ENCODE data around the gene CLTRN. TPM values are rescaled to one million over a fixed set of nuclear protein-coding genes. Genes with fewer than 3 reads are reported as not detected.
"Not testable (repeated sequence)": the region's sequence is repeated elsewhere in the genome, so short reads cannot be mapped to it uniquely, and the experiment has no call there.

Gene CLTRN
- total RNA-seq, 2 experiments from 2014 or later = 0.42 to 0.67 TPM

DNA sequence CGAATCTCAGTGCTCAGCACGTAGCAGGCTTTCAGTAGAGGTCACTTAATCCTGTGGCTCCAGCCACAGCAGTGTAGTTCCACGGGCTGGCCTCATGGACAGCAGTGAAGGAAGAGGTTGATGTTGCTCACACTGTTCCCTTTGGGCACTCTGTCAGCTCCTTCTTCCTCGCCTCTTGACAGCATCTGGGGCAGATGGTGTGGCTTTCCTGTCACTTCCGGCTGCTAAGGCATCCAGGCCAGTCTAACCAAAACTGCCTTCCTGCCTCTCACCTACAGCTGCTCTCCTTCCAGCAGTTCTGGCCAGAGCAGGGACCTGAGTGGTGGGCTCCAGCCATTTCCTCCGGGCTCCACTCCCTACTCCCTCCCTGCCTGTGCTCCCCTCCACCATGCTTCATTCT is 9.8 kb downstream of the CLTRN start:
- CTCF ChIA-PET = interaction anchor here (1.1 kb wide), 1 partner anchor 12 kb away, joined by 4 read pairs; no protein-coding TSS in a partner anchor
- POLR2A ChIA-PET = not testable (repeated sequence)

DNA sequence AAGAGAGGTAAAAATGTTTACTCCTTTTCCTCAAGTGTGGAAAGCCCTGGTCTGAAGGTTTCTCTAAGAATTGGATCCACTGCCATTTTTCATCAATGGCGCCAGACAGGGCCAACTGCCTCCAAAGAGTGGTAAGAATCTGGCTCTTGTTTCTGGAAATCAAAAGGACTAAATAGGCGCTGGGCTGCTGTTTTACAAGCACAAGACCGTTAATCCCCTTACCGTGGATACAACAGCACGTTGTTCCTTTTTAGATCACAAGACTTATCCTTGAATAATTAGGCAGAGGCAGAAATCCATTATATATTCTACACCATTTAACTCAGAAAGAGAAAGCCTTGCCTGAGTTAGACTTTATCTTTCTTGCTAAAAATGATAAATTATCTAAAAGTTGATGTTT is 10.6 kb downstream of the CLTRN start:
- POLR2A ChIA-PET = no interaction called here

DNA sequence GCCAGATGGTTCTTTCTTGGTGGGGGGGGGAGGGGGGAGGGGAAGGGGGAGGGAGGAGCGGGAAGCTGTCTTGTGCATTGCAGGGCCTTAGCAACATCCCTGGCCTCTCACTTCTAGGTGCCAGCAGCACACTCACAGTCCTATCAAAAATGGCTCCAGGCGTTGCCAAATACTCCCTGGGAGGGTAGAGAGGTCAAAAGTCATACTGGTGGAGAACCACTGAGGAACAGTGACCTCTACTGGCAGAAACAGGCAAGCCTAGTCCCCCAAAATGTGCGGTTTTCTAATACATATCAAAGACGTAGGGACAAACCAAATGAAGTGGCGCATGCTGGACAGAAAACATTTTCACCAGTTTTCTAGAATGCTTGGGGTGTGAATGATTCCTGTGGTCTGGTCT is 17.1 kb downstream of the CLTRN start:
- POLR2A ChIA-PET, CTCF ChIA-PET: not testable (repeated sequence)

More for the DNA sequence above, 10.6 kb downstream of the CLTRN start:
- CTCF ChIA-PET = interaction anchor here (1.1 kb wide), 1 partner anchor 13 kb away, joined by 4 read pairs; no protein-coding TSS in a partner anchor

DNA sequence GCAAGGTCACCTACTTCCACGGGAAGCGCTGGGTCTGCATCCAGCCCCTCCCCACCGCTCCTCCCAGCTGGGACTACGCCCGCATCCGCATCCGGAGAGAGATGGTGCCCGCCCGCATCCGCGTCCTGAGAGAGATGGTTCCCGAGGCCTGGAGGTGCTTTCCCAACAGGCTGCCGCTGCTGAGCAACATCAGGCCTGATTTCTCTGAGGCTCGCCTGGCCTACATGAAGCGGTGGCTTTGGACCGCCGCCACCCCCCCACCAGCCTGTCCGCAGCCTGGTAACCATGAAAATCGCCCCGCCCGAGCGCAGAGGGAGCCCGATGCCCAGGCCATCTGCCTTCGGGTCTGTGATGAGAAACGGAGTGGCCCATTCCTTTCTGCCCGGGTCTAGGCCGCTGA is 18.1 kb downstream of the CLTRN start:
- ChIA-PET CTCF (no interaction called here), POLR2A (no interaction called here)

DNA sequence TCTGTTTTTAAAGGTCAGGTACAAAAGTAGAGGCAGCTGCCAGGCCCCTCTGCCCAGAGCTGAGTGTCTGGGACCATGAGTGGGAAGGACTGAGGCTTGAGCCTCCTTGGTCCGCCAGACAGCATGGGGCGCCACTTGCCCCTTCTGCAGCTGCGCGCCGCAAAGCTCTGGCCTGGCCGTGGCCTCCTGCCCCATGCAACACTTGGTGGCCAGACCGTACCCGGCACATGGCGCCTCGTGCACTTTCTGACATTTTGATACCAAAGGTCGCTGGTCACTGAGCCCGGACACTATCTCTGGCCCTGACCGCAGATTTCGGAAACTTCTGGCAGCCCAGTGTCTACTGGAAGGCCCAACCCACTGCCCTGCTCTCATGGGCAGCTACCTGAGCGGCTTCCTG is 18.6 kb downstream of the CLTRN start:
- POLR2A ChIA-PET = no interaction called here
- CTCF ChIA-PET = no interaction called here

DNA sequence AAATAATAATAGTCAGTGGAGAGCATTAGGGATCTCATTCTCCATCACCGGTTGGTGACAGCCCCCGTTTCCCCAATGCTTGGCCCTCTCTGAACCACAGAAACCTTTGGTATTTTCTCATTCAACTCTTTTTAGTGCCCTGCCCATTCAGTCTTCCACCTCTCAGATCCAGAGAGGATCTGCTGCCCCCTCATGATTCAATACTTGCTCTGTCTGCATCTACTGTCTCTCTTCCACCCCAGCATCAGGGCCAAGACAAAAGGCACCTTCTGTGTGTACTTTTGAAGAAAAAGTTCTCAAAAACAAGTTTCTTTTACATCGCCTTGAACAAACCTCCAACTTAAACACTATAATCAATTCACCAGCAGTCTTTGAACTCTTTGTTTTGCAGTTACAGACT is 19.3 kb downstream of the CLTRN start:
- POLR2A ChIA-PET = no interaction called here

DNA sequence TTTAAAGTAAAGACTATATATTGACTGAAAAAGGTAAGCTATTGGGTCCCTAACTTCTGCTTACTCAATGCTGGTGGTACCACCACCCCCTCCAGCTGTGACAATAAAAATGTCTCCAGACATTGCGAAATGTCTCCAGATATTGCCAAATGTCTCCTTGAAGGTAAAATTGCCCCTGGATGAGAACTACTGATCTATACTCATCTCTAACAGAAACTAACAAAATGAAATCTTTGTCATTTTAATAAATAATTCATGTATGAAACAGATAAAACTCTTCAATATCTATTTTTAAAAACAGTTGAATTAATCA is 20.1 kb downstream of the CLTRN start:
- ChIA-PET CTCF (no interaction called here), POLR2A (no interaction called here)

More for the DNA sequence above, 19.3 kb downstream of the CLTRN start:
- CTCF ChIA-PET = no interaction called here

DNA sequence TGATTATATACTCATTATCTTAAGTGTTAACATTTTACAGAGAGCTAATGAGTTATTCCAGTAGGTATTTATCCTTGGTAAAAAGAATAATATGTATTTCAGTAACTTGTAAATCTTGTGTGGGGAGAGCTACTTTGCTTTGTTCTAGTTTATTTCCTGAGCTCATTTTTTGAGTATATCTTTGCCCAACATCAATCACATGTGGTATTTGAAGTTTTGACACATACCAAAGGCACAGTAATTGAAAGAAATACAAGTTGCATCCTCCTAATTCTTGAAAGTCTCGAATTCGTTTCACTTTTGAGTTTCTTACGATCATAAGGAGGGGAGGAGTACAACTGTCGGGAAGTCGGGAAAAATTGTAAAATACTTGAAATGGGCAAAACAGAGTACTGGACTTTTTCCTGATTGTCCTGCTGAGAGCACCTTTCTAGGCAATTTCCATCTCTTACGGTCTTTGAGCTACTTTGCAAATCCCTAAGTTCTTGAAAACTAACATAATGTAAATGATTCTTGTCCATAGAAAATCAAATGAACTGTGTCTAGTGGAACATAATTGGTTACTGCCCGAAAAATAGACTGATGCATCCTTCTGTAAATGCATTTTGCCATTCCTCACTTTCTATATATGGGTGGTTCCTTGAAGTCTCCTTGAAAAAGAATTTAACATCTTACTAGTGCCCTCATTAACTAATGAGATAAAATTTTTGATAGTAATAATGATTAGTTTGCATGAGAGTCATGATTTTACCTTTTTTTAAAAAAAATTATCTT is 20.6 kb downstream of the CLTRN start:
- POLR2A ChIA-PET = no interaction called here
- CTCF ChIA-PET = no interaction called here

DNA sequence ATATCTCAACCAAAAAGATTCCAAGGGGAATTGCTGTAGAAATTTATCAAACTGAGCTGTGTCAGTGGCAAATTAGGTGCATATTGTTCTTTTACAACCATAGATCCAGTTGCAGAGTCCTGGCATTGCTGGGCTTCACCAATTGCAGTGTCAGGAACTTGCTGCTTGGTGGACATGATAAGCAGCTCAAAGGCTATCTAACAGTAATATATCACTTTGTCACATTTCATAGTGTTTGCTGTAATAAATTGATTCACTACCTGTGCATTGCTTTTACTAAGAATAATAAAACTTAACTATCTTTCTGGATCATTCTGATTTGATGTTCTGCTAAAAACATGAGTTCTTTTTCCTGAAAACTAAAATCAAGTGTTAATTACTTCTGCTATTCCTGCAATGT is 33.0 kb downstream of the CLTRN start:
- POLR2A ChIA-PET = no interaction called here
- CTCF ChIA-PET = interaction anchor here (0.7 kb wide), 1 partner anchor 133 kb away, joined by 3 read pairs; no protein-coding TSS in a partner anchor

DNA sequence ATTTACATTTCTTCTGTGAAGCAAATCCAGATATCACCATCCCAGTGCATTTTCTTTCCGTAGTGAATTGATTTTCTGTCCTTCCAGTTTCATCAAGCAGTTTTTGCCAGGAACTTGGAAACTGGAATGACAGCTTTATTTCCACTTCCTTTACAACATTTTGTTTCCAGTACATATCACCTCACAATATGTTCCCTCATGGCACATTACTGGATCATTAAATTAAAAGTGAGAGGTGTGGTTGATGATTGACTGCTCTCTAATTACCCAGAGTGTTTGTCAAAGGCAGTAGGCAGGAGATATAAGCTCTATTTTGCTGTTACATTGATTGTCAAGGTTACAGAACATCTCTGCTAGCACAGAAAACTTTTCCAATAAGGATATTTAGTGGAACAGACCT is 41.6 kb downstream of the CLTRN start:
- POLR2A ChIA-PET = no interaction called here
- CTCF ChIA-PET = no interaction called here

DNA sequence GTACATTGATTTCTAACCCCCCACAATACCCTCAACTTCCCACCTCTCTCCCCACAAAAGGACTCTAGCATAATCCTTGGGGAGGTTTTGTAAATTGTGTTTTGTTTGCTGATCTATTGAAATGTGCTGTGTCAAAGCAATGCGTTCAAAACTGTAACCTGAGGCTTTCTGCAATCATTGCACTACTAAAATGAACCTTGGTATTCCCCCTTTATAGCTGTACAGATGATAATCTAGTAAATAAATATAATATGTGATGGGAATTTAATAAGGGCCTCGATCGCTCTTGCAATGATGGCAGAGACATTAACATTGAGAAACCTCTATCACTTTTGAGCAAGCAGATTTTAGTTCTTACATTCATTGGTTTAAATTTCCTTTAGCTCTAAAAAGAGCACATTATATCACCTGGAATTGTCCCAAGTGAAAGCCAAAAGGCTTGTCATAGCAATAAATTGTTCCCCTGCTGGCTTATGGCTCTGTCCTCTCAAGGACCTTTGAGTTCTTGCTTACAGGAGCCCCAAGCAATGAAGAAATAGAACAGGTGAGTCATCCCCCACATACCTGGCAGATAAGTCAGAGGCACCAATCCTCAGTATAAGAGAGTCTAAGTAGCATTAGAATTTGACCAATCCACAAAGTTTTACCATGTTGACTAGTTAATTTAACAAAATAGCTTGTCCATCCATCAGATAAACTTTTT is 45.4 kb downstream of the CLTRN start:
- ChIA-PET POLR2A (no interaction called here), CTCF (no interaction called here)

DNA sequence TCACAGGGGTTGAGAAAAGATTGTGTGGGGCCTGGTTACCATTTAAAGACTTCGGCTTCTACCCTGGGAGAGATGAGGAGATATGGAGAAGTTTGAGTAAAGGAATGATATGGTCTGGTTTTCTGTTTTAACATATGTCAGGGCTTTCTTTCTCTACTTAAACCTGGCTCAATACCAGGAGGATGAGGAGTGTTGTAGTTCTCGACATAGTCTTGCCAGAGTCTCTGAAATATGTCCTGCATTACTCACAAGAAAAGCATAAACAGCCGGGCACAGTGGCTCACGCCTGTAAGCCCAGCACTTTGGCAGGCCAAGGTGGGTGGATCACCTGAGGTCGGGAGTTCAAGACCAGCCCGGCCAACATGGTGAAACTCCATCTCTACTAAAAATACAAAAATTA is 47.5 kb downstream of the CLTRN start:
- ChIA-PET CTCF (no interaction called here), POLR2A (no interaction called here)

DNA sequence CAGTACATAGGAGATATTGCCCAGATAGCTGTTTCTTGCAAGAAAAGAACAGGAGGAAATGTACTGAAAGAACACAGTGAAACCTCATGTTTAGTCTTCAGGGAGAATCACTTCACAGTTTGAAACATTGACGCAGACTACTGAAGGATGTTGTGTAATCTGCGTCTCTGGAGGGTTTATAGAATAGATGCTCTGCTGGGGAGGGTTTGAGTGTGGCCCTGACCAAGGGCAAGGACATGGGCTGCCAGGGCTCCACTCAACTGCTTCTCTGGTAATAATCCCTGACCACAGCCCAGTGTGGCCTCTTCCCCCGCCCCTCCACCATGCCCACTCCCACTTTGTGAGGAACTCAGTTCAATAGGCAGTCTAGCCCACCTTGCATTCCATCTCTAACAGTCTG is 48.1 kb downstream of the CLTRN start:
- CTCF ChIA-PET = no interaction called here
- POLR2A ChIA-PET = no interaction called here

DNA sequence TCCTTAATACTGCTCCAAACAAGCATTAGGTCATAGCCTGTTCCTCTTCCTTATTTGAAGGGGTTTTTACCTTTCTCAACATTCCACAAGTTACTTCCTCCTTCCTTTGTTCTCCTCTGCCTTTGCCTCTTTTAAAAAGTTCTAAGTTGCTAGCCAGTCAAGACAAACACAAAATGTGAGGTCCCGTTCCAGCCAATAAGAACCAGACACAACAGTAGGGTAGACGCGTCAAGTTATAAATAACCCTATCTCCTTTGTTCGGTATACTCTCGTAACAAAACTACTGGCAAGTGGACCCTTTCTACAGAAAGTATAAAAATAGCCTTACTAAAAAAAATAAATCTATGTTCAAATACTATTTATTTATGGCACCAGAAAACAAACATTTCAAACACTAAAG is 57.5 kb downstream of the CLTRN start:
- POLR2A ChIA-PET = no interaction called here
- CTCF ChIA-PET = no interaction called here

DNA sequence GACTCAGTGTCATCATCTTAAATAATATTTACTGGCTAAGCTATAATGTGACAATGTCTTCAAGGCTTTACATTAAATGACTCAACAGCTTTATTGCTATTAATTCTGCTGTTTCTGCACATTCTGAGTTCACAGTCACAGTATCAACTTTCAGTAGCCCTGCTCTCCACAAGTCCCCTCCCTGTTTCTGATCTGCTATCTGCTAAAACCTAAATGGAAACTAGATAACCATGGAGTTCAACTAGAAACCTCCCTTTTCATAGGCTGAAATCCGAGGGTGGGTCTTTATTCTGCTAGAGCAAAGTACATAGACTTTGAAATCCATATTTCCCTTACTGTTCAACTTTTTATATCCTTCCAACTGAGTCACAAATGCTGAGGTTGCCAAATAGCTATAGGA is 58.5 kb downstream of the CLTRN start:
- POLR2A ChIA-PET = no interaction called here
- CTCF ChIA-PET = no interaction called here

DNA sequence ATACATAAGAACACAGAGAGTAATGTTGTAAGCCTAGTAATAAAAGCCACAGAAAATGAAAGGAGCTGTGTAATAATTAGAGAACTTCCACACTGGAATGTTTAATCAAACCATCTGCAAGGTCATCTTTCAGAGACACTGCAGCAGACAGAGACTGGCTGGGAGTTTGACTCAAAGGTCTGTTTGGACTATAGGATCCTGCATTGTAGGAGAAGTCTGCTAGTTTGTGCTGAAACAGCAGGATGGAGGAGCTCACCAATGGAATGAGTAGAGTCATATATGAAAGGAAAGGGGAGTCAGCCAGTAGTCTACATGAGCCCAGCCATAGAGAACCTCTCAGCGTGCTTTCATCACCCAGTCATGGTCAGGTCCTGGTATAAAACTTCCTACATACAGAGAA is 59.4 kb downstream of the CLTRN start:
- ChIA-PET CTCF (no interaction called here), POLR2A (no interaction called here)

DNA sequence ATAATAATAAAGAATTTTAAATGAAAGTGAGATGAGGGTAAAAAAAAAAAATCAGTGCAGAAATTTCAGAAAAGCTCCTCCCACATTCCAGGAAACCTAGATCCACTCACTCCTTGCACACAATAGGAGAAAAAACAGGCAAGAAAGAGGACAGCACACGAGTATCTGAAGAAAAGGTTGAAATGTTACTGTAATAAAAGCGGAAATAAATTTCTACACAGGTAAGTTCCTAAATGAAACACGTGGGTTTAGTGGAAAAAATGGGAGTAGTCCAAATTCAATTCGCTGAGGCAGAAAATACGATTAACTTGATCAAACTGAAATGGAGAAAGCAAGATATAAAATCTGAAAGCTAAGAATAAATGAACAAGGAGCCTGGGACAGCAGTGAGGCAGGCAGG is 61.8 kb downstream of the CLTRN start:
- ChIA-PET POLR2A (no interaction called here), CTCF (no interaction called here)

DNA sequence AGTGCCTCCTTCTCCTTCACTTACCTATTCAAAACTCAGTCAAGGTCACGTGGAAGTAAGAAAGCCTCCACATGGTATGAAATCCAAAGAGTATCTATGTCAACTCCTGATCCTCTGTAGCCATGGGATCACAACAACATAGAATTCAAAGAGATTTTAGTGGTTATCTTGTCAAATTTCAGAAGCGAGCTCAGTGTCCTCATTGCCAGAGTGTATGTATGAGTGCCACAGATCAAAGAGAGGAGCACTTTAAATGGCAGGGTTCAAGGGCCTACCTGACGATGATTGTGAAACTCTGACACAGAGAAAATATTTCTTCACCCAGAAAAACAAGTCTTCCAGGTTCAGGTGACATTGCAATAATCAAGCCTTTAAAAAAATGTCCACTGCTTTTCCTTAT is 62.7 kb downstream of the CLTRN start:
- ChIA-PET CTCF (no interaction called here), POLR2A (no interaction called here)

DNA sequence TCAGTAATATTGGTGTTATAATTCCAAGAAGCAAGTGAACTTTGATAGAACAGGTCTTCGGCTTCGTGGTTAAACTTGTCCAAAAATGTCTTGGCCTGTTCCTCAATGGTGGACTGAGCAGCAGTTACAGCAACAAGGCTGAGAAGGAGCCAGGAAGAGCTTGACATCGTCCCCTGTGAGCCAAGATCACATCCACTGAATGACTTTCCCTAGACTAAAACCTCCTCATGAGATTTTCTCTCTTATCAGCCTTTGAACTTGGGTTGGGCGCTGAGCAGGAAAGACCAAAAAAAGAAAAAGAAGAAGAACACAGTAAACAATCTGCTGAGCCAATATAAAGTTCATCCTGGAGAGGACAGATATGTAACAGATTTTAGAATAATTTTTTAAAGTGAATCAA is 63.9 kb downstream of the CLTRN start, which contains the start of gene ACE2:
Gene ACE2, minus strand, starts transcription at position 216 of the 400 bp plus-strand sequence. Its CDS starts 49 bp downstream, at position 167.
- CTCF ChIA-PET = no interaction called here
- POLR2A ChIA-PET = no interaction called here

DNA sequence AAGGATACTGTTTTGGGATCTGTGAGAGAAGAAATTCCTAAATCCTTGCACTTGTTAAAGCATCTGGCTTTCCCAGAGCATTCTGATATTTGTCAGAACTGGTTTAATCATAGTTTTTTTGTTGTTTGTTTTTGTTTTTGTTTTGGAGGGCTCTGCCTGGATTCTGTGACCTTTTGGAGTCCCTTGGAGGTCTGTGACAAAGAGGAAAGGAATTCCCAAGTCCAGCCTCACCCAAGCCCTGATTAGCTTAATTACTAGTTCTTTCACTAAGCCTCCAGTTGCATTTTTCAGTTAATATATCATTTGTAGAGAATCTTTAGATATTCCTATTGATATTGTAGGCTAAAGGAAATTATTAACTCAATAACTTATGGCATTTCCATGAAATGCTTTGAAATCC is 64.6 kb downstream of the CLTRN start:
- CTCF ChIA-PET = no interaction called here
- POLR2A ChIA-PET = no interaction called here

DNA sequence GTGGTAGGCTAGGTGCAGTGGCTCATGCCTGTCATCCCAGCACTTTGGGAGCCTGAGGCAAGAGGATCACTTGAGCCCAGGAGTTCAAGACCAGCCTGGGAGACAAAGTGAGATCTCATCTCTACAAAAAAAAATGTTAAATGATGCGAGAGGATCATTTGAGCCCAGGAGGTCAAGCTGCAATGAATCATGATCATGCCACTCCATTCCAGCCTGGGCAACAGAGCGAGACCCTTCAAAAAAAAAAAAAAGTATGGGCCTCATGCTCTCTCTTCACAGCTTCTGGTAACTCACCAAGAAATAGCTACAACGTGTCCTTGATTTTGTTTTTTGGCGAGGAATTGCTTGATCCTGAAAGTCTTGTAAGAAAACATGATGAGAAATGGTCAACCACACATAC is 65.1 kb downstream of the CLTRN start:
- POLR2A ChIA-PET = no interaction called here
- CTCF ChIA-PET = no interaction called here

DNA sequence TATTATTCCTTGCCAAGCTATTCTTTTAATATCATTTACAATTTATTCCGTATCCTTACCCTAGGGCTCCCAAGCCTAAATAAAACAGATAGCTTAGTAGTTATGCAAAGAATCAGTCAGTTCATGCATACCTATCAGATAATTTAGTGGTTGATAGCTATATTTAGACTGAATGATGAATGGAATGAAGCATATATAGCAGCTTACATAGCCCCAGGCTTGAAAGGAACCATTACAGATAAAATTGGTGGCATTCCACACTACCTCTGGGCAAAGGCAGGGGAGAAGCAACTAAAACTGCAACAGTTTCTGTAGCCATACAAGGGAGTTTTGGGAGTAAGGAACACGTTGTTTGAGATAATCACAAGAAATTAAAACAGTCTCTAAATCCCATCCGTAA is 66.6 kb downstream of the CLTRN start:
- ChIA-PET CTCF (interaction anchor here (0.5 kb wide), 1 partner anchor 132 kb away, joined by 4 read pairs; no protein-coding TSS in a partner anchor), POLR2A (no interaction called here)
